Activated CD4-positive, alpha-beta T cell treated with anti-CD3 and anti-CD28 coated beads, Interleukin-2, Interleukin-6, amounts not matched to agents 100 ng/mL and 50 ng/mL, durations not matched to agents 16 hours and 8 hours (primary cell): ENCODE results near the gene LGR4.

ENCODE experiments used
- DNase-seq: peaks from one replicate; pipeline ENCODE4 v3.0.0-alpha.2; 2020

The LGR4 gene

DNA sequence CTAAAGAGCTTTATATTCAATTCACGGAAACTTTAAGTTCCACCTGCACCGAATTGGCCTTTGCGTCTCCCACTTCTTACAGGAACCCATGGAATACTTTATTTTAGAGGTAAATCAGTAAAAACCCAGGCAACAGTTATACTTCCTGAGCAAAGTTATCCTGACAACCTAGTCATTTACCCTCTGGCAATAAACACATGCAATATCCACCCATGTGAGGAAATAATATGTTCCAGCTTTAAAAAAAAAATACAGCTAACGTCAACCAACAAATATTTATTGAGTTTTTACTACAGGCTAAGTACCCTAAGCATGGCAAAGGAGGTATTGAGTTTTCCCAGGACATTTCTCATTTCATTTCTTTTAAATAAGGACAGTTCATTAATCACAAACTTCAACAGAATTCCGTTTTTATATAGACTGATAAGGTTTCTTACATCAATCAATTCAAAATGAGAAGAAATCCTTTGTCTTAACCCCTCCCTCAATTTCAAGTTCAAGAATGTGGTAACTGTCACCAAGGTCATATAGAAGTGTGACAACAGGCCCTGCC is 71.2 kb downstream of the LGR4 start:
- no peak for DNase-seq

DNA sequence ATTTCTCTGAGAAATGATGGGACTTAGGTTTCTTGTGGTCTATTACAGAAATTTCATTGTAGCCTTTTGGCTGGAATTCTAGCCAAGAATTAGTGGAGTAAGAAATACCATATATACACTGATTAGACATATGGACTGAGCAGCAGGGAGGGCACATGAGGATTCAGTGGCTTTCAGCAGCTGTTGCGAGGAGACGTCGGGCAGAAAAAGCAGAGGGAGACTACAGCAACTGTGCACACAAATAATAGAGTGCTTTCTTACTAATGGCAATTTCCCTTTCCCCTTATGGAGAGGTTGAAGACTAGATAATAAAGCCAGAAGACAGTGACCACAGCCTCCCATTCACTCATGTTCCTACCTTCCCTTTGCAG is 74.2 kb downstream of the LGR4 start:
- no peak for DNase-seq

DNA sequence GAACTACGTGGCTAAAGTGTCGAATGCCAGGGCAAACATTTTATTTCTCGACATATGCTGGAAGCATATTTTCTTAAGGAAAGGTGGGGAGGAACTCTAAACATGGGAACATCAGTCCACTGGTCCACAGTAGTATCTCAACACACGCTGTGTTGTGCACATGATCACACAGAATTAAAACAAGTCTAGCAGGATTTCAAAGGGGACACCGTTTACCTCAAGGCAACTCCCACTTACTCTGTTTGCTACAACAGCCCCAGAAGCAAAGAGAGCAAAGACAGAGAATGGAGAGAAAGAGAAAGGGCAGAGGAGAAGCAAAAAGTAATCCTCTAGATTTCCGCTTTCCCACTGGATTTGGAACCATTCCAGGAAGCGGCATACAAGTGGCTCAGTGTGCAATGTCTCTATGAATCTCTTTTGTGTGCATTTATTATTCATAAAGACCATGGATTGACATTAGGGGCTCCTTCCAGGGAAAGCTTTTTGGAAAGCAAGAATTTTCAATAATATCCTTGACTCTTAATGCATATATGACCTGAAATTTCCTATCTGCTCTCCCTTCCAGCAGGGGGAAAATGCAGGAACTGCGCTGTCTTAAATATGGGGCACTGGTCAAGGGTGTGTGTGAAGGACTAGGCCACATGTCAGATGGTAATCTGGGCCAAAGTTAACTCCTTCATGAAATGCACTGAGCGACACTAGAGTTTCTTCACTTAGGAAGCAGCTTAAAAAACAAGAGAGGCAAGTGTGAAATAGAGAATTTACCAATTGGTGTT is 74.8 kb downstream of the LGR4 start:
- DNase-seq = no peak

DNA sequence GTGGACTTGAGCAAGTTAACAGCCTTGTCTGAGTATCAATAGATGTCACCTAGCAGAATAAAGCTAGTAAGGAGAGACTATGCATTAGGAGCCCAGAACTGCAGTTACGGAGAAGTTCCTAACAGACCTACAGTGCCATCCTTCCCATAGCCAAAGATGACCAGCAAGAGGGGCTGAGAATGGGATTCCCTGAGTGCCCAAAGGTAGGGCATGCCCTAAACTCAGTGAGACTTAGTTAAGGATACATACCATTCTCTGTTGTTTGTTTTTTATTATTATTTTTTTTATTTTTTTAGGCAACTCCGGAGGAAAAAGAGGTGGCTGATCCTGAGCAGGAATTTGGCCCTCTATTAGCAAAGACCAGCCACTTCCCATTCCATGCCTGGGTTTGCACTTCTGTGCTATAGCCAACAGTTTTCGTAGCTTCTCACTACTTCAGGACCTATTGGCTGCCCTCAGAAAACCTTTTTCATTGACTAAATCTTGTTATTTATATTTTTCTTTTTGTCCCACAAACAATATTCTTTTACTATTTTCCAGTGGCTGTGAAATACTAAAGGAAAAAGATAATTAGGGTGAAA is 76.2 kb downstream of the LGR4 start:
- no peak for DNase-seq

DNA sequence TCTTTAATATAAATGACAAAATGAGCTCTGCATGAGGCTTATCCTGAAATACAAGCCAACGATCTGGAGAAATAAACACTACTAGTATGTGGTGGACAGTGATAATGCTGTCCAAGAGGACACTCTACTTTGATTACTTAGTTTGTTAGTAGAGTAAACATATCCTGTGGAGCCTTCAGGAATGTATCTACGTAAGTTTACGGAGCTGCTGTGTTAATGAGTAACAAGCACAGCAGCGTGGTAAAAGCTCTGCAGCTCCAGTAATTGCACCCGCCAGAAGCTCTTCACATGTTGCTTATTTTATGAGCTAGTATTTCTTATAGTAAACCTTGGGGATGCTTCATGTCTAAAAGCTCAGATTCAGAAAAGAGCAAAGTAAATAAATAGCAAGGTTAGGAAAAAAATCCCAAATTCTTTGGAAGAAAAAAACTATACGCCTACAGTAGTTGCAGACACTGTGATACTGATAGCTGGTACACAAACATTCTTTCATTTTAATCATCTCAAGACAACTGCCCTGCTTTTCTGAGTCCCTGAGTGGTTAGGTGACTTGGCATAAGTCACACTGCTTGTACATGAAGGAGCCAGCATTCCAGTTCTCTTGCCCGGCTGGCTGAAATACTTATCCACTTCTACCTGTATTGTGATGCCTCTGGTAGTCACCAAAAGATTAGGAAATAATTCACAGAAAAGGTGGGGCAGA is 76.9 kb downstream of the LGR4 start:
- DNase-seq = no peak

DNA sequence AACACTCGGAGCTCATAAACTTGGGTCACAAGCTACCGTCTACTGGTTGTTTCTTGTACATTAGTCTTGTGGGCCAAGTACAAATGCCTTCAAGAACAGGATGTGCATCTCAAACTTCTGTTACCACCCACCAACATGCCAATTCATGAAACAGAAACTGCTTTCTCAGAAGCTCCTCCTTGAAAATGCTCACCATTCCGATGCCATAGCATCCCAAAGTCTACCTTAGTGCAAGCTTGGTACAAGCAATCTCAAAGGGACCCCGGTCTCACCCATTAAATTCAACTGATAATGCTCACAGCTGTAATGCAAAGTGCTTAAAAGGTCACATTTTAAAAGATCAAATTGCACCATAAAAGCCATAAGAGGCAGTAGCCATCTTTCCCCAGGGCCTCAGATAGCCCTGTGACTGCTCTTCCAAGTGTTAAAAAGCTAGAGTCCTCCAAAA is 77.8 kb downstream of the LGR4 start:
- no peak for DNase-seq

DNA sequence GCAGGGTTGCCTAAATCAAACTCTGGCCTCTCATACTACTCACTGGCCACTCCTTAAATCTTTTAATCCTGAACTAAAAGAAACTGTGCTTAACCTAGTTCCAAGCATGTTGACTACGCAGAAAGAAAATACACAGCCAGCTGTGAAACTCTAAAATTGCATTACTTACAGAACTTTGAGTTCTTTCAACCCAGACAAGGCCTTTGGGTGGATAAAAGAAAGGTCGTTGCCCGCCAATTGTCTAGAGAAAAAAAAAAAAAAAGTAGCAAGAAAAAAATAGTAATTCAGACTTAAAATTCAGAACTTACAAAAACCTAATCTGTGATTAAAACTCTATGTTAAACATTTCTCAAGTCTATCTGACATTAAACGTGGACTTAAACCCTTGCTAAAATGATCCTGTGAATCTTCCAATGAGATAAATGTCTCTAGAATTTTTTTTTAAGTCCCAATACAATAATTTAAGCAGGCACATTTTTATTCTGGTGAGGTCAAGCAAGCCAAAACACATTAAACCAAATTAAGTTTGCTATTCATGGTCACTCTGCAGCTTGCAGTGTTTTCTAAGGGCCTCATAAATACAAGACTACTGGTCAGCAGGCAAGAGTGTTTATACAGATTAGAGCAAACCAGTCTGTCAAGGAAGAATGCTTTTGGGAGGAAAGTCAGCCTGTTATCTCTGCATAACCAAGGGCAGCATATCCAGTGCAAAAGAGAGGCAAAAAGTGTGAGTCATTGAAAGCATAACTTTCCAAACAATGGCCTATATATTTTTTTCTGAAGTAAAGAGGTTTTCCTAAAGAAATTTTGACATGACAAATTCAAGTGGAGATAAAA is 80.1 kb downstream of the LGR4 start:
- DNase-seq = no peak

DNA sequence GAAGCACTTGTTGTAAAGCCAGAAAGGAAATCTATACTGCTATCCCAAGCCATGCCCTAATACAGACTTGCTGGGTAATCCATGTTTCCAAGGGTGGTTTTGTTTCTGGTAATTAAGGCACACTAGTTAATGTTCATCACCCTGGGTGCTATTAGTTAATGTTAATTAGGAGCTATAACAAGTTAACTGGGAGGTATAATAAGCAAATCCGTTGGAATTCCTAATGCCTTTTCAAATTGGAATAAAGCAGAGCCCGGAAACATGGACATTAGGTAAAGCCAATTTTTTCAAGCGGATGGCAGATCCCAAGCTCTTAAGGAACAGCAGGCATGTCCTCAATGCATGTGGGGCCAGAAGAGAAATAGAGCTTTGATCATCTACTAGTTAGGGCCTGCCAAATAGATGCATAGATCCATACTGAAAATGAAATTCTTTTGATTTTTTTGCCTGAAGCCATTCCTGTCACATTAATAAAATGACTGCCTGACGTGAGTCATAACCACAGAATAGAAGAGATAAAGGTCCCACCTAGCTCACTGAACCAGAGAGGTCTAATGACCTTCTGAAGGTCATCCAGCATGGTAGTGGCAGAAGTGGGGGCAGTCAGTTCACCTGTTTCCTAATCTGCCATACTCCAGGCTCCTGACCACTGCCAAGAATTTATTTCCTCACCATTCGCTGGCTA is 81.1 kb downstream of the LGR4 start:
- no peak for DNase-seq

DNA sequence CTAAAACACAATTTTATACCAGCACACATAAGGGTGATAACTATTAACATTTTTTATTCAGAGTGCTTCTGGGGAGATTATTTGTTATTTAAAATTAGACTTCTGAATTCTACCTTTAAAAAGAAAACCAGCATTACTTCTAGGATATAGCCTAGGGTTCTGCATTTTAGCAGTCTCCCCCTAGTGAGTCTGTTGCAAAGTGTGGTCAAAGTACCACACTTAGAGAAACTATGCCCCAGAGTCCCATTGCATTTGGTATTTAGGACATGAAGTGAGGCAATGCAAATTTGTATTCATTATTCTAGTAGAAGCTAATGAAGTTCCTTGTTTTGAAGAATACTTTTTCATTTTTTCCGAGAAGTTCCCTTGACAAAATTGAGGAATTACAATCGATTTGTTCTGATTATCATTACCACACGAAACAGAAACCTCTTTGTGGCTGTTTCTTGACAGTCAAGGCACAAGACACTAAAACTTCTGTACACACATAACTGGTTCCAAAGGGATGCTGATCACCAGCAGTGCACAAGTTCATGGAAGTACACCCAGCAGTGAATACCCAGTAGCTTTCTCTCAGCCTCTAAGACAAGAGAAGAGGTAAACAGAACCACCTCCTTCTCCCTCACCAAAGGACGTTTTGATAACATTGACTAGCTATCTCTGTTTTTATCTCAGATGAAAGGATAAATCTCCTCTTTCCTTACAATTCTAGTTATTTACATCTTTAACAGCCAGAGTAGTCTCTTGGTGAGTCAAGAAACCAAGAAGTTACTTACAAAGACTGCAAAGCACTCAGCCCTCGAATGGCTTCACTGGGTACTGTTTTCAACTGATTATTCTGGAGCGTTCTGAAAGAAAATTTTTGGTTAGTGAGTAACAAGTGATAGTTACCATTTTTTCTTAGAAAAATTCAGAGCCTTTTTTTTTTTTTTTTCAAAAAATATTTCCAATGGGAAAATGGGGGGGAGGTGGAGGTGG is 82.0 kb downstream of the LGR4 start:
- DNase-seq = no peak

DNA sequence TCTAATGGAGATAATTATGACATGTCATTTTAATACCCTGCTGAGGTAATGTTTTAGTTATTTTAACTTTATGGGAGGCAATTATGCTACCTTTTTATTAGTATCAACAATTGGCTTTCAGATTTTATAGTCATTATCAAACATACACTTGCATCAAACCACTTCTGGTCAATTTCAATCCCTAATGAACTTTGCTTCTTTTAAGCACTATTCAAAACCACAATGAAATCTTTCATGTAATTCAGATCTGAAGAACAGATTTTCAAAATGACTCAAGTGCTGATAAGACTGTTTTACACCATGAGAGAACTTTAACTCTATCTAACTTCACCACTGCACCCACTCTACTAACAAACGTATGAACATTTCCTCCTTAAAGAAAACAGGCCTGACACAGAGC is 83.7 kb downstream of the LGR4 start:
- peak; percentile 25 for DNase-seq

DNA sequence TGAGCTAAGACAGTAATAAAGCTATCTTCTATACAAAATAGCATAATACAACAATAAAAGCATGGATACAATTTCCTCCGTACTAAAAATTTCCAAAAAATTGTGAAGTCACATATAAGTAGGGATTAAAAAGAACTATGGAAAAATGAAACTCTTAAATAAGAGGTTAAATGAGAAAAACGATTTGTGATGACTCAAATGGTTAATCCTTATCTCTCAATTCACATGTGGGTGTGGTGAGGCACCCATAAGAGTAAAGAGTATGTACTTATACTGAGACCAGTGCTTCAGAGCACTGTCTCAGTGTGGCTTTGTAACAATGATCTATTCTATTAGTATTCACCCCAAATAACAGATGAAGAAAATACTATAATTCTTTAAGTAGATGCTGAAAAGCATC is 84.6 kb downstream of the LGR4 start:
- DNase-seq = peak; percentile 30

DNA sequence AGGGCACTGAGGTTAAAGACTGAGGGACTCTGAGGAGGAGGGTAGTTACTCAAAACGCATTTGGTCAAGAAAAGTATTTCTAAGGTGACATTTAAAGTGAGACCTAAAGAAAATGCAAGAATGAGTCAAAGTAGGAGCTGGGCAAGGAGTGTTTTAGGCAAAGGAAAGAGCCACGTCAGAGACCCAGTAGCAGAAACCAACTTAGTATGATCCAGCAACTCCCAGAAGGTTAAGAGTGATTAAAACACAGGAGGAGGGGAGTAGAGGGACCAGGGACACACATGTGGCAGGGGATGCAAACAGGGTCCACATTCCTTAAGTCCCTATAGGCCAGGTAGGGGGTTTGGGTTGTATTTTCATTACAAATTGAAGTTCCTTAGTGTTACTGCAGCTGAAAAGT is 85.2 kb downstream of the LGR4 start:
- DNase-seq = peak; percentile 28

DNA sequence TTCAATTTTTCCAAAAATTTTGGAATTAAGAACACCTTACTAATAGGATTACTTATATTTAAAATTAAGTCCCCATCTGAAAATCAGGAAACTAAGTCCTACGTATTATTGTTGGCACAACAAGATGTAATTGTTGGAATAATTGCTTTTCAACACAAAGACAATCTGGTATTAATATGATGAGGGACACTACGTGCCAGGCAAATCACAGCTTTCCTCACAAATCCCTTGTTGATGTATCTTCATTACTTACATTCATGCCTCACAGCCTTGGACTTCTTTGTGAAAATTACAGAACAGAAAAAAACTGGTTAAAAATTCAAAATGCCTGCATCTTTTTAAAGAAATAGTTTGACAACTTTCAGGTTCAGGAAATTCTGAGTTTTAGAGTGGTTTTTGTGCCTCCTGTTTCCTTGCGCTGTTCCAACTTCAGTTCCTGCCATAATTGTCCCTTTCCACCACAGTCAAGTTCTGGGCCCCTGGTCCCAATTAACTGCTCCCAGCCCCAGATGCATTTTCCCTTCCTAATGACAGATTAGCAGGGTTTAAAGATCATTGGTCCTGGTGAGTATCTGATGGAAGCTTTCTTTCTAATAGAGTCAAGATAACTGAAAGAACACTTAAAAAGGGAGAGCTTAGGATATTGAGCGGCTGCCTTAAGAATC is 86.3 kb downstream of the LGR4 start:
- no peak for DNase-seq

DNA sequence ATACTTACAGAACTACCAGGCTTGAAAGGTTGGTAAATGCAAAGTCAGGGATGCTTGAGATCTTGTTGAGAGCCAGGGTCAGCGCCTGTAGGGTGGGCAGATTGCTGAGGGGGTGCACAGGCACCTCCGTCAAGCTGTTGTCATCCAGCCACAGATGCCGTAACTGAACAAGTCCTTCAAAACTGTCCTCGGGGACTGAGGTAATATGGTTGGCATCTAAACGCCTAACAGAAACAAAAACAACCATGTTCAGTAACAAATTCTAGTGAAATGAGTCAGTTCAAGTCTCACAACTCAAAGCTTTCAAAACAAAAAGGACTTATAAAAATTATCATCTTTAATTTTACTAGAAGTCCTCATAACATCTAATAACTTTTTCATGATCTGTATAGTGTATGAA is 87.3 kb downstream of the LGR4 start:
- DNase-seq = no peak

DNA sequence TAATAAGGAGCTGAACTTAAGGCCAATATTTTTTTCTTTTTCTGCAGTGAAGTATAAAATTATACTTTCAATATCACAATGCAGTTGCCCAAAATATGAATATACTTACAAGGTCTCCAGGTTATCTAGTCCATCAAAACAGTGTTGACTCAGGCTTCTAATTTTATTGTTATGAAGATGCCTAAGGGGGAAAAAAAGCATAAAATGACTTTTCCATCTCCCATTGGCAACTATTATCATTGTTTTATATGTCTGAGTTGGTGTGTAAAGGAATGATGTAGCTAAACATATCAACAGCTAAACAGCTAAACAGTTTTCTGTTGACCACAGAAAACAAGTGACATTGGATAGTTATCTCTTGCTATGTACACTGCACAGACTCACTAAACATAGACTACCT is 88.4 kb downstream of the LGR4 start:
- DNase-seq = no peak

DNA sequence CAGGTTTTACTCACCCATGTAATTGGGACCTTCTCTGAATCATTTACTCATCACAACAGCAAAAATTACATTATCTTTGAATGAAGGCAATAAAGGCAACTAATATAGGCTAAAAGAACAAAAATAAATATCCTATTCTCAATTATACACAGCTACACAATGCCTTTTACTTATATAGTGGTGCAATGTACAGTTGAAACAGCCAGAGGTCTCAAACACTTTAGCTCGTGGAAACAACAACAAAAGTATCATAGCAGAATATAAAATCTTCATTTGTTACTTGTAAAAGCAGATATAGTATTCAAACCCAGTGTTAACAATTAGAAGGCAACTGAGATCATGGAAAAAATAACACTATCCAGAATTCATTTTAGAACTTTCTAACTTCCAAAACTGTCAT is 88.9 kb downstream of the LGR4 start:
- DNase-seq = no peak

DNA sequence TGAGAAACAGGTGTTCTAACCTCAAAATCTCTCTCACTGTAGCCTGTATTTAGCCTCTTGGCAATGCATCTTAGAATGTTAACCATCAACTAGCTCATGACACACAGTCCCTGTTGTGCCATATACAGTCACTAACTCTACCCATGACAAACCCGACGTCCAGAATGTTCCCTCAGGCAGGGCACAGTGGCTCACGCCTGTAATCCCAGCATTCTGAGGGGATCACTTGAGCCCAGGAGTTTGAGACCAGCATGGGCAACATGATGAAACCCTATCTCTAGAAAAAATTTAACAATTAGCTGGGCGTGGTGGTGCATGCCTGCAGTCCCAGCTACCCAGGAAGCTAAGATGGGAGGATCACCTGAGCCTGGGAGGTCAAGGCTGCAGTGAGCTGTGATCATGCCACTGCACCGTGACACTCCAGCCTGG is 91.3 kb downstream of the LGR4 start:
- DNase-seq = no peak

DNA sequence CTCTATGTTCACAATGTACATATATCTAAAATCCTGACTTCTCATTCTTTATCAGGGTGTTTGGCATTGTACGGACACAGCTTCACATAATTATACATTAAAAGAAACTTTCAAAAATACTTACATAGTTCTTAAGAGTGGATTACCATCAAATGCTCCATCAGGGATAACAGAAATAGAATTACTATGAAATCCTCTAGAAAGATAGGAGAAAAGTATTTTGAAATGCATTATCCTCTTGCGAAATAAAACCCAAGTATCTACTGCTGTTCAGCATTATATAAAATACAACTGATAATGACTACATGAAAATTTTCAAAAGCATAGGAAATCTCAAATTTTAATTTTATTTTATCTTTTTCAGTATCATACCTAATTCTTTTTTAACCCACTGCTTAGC is 91.8 kb downstream of the LGR4 start:
- no peak for DNase-seq

DNA sequence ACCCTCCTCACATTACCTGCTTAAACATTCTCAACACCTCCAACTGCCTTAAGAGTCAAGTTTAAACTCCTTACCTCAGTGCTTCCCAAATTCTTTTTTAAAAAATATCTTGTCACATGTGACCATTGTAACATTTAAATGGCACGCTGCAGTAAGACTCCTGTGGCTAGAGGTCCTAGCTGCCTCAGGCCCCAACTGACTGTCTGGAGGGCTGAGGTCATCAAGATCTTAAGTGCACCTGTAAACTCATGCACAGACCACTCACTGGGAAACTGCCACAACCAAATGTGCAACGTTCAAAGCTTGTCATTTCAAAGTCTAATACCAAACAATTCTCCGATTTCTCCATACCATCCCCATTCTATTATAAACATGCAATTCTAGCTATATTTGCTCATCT is 93.1 kb downstream of the LGR4 start:
- no peak for DNase-seq

DNA sequence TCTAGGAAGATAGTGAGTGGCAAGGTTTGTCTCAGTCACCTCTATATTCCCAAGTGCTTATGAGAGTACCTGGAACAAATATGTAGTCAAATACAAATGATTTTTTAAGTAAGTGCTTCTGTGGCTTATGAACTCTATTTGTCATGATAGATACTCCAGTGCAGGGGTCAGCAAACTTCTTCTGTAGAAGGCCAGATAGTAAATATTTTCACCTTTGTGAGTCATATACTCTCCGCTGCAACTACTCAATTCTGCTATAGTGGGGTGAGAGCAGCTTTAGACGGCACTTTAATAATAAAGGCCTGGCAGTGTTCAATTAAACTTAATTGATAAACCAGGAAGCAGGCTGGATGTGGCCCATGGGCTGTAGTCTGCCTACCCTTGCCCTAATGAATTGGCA is 97.2 kb downstream of the LGR4 start:
- no peak for DNase-seq
